Left kidney (tissue), 2 donors: ENCODE data around the gene MOGAT1. TPM values are rescaled to one million over a fixed set of nuclear protein-coding genes. Genes with fewer than 3 reads are reported as not detected.
A peak's percentile ranks its signal among the peaks of the same experiment; 100 is the strongest.
"Not testable (repeated sequence)": the region's sequence is repeated elsewhere in the genome, so short reads cannot be mapped to it uniquely, and the experiment has no call there.

Experiments
- DNase-seq: peaks from one replicate; pipeline ENCODE4 v3.0.0-alpha.2; 2013
- polyA plus RNA-seq: library from polyadenylated mRNA; unstranded; fragments of 120-200 nt; gene quantifications from one replicate; pipeline ENCODE4 v1.2.1, GENCODE V29; 2013; ENCODE audit not compliant: insufficient read length

Gene MOGAT1
- polyA plus RNA-seq, 1 donor = 0.27 TPM

DNA sequence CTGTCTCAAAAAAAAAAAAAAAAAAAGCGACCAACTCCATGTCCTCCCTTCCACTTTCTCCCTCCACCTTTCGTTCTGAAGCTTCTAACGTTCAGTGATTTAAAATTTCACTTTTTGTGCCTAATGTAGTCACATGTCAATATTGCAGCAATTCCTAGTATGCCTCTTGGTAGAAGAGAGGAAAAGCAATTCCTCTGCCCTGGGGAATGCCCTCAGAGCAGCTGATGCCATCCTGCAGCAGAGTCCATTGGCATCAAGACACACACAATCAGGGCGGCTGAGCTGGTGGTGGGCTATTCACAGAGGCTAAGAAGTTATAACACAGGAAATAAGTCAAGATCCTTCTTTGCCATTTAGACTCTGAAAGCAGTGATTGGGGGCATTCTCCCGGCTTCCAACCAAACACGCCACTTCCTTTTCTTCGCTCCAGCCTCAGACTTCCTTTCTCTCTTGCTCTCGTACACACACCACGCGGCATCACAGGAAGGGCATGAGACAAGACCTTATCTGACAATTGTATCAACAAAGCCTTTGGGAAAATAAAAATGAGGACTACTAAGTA lies 71.9 kb downstream of the MOGAT1 start:
- no peak for DNase-seq

DNA sequence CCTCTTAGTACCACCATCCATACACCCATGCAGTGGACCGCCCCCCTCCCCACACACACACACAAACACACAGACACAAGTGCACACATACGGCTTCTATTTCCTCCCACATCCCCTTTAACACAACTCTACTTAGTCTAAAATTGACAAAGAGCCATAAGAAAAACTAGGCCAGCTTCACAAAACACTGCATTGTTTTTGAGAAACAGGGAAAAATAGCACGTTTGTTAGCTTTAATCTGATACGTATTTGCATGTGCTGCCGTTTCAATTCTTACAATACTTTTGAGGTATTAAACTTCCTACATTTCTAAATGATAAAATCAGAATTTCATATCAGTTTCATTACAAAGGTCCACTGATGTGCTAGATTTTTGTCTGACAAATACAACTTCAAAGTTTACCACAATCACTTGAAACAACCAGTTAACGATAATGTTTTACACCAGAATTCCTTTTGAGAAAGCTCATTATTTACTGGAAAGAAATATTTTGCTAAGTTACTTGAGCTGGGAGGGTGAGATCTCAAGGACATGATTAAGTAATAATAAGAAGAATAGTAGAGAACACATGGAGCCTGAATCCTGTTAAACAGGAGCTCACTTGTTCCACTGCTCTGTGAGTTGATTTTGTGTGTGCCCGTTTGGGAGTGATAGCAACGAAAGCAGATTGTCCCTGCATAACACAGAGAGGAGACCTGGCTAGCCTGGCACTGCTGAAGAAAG lies 74.5 kb downstream of the MOGAT1 start:
- DNase-seq = no peak

DNA sequence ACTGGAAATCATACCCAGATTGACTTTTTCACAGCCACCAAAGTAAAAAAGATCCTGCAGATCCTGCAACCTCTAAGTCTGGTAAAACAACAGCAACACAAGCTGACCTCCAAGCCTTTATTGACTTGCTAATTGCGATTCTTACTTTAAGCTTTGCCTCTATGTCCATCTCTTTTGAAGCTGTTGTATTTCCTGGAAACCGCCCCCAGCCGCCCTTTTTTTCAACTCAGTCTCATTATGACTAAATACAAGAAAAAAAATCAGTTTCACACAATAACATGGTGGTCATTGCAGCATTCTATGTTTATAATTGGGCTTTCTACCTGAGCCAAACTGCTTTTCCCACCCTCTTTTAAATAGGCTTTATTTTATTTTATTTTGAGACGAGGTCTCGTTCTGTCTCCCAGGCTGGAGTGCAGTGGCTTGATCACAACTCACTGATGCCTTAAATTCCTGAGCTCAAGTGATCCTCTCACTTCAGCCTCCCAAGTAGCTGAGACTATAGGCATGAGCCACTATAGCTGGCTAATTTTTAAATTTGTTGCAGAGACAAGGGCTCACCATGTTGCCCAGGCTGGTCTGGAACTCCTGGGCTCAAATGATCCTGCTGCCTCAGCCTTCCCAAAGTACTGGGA lies 76.2 kb downstream of the MOGAT1 start:
- no peak for DNase-seq

GRCh38 chr2:222750533-222750932 lies 79.1 kb downstream of the MOGAT1 start:
- DNase-seq = no peak

- DNase-seq = no peak
These were observed 79.8 kb downstream of the MOGAT1 start for GRCh38 chr2:222751238-222751637.

DNA sequence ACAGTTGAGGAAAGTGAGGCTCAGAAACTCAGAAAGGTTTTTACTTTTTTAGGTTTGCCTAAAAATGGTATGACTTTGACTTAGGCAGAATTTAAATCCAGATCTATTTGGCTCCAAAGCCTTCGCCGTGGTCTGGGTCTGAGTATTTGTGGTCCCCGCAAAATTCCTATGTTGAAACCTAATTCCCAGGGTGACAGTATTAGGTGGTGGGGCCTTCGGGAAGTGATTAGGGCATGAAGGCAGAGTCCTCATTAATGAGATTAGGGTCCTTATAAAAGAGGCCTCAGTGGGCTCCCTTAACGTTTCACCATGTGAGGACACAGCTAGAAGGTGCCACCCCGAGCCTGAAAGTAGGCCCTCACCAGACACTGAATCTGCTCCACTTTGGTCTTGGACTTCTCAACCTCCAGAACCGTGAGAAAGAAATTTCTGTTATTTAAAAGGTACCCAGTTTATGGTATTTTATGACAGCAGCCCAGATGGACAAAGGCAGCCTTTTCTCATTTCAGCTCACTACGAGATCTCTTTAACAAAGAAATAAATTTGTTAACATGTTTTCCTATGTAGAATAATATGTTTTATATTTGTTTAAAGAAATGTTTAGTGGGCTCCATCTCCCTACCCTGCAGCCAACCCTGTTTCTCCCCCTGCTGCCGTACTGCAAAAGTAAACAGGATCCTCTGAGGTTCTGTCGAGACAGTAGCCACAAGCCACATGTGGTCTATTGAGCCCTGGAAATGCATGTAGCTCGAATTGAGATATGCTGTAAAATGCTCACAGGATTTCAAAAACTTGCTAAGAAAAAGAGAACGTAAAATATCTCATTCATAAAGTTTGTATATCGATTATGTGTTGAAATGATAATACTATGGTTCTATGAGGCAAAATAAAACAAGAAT lies 80.6 kb downstream of the MOGAT1 start:
- no peak for DNase-seq

- no peak for DNase-seq
These were observed 81.3 kb downstream of the MOGAT1 start for GRCh38 chr2:222752746-222753145.

DNA sequence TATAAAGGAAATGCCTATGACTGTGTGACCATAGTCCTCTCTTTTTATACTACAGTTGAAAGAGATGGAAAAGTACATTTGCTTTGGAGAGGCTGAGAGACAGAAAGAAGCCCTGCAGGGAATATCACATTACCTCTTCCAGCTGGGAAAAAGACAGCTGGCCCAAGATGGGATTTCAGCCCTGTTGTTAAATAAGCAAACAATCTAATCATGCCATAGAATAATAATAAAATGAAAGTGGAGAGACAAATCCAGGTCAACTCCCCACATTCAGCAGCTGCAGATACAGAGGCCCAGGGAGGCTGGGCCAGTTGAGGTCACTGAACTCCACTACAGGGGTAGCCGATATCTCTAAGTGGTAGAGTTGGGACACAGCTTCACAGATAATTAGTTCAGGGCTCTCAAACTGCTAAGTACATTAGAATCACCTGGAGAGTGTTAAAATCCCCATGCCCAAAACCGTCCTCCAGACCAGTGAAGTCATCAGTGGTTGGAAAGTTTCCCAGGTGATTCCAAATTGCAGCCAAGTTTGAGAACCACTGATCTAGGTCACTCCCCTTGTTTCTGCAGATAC lies 81.9 kb downstream of the MOGAT1 start:
- peak; percentile 40 for DNase-seq

DNA sequence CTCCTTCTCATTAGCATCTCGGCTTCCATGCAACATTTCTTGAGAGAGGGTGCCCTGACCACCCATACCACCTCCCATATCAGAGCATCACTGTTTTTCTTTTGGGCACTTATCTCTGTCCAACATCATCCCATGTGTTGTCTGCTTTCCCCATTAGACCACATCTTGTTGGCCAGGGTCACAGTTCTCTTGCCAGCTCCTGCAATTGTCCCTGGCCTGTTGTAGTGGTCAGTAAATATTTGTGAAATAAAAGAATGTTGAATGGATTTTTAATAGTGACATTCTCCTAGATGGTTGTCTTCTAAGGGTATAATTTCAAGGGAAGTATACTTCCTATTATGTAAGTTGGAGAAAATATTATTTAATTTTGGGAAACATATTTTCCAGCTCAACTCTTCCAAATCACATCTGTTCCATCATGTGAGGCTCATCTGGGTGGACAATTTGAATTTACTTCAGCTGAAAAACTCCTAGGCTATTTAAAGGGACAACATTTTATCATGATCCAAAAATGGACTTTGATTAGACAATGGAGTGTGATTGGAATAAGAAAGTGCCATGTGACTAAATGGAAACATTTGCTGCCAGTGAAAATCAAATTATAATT lies 83.0 kb downstream of the MOGAT1 start:
- DNase-seq = no peak

DNA sequence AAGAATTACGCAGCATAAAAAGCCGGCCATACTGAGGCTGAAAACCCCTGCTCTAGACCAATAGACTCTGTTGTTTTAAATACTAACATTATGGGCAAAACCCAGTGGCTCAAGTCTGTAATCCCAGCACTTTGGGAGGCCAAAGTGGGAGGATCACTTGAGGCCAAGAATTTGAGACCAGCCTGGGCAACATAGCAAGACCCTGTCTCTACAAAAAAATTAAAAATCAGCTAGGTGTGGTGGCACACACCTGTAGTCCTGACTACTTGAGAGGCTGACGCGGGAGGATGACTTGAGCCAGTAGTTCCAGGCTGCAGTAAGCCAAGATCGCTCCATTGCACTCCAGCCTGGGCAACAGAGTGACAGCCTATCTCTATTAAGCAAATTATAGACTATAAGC lies 84.1 kb downstream of the MOGAT1 start:
- not testable (repeated sequence) for DNase-seq

DNA sequence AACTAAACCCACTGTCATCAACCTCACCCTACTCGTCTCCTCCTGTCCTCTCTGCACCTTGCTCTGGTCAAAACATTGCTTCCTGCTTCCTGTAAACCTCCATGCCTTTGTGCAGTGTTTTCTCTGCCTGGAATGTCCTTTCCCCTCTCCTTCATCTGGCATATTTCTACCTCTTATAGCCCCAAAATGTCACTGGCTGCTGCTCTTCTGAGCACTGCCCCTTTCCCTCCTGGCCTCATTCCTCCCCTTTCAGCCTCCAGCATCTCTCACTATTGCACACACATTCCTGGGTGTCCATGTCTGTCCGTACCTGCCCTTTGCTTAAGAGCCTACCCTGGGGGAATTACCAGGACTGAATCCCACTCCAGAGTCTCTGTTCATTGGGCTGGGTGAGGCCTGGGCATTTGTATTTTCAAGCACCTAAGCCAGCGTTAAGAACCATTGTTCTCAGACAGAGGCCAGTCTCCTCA lies 84.9 kb downstream of the MOGAT1 start:
- no peak for DNase-seq

GRCh38 chr2:222756951-222757650 lies 85.6 kb downstream of the MOGAT1 start:
- no peak for DNase-seq

Other genes with a start within 250 kb of the MOGAT1 start
- 17.4 TPM for gene SGPP2, start 247.1 kb upstream of the MOGAT1 start, polyA plus RNA-seq
- gene FARSB, start 15.6 kb upstream of the MOGAT1 start, polyA plus RNA-seq = 30.3 TPM
- 70.5 TPM for gene ACSL3, start 189.4 kb downstream of the MOGAT1 start, polyA plus RNA-seq